ENCODE results near the gene FAM209B.

- TF ChIP-seq CTCF (IDR thresholded peaks at IDR 0.05; ENCODE audit: poor library complexity, severe bottlenecking) (no peak), EP300 (conservative IDR thresholded peaks at IDR 0.05; ENCODE audit: poor library complexity, severe bottlenecking) (no peak)
Observed at GRCh38 chr20:56518721-56519398, 14.2 kb upstream of the FAM209B start.

Data from neural cell (in vitro differentiated cells).